ENCODE data around the gene BRD9.

Gene BRD9

GRCh38 chr5:876398-877365 lies 15.9 kb downstream of the BRD9 start:
- DNase-seq: no peak

GRCh38 chr5:875931-876330 lies 16.7 kb downstream of the BRD9 start:
- DNase-seq: no peak

DNA sequence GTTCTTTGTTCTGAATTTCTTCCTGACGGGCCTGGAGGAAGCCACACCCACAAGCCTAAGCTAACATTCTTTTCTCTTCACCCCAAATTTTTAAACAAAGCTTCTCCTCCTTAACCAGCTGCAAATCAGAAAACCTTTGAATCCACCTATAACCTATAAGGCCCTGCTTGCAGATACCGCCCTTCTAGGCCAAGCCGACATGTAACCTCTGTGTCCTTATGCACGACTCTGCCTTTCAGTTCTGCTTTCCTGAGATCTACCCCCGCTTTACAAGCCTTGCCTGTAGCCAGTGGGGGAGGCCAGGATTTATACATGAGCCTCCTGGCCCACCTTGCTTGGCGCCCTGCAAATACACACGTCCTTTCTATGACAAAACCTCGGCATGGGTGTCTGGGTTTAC lies 19.3 kb downstream of the BRD9 start:
- no peak for DNase-seq

- no peak for DNase-seq
These were observed 20.3 kb downstream of the BRD9 start for GRCh38 chr5:872301-872700.

GRCh38 chr5:871596-872298 lies 20.9 kb downstream of the BRD9 start:
- DNase-seq: no peak

DNA sequence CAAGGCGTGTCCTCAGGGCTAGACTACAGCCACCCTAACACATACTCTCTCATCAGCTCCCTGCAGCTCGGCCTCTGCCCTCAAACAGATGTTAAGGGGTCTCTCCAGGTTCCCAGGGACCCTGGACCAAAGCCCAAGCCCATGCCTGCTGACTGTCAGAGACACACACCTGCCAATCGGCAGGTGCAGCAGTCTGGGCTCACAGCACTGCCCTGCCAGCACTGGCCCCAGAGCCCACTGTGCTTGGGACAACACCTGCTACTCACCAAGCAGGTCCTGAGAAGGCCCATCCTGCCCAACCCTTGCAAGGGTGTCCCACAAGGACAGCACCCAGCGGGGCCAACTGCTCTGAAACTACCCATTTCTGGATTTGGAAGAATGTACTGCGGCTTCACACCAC lies 21.6 kb downstream of the BRD9 start:
- DNase-seq: no peak

GRCh38 chr5:868428-869135 lies 24.0 kb downstream of the BRD9 start:
- no peak for DNase-seq

GRCh38 chr5:867300-867870 lies 25.2 kb downstream of the BRD9 start:
- no peak for DNase-seq

- DNase-seq: no peak
These were observed 26.8 kb downstream of the BRD9 start for GRCh38 chr5:865771-866170.

DNA sequence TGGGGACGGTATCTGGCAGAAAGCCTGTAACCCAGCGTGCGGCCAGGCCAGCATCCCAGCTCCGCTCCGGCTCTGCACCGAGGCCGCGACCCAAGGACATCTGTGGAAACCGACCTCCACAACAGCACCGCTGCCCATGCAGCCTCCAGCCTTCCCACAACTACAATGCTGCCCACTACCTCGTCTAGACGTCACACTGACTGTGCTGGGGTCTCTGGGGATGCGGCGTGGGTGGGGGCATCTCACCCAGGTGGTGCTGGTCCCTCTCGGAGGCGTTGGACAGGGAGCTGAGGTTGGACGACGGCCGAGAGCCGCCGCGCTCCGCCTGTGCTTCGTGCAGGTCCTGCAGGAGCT lies 27.5 kb downstream of the BRD9 start:
- DNase-seq: no peak

- no peak for DNase-seq
These were observed 28.0 kb downstream of the BRD9 start for GRCh38 chr5:864492-865167.

GRCh38 chr5:863244-863805 lies 29.3 kb downstream of the BRD9 start:
- no peak for DNase-seq

GRCh38 chr5:862367-863243 lies 30.0 kb downstream of the BRD9 start:
- no peak for DNase-seq

DNA sequence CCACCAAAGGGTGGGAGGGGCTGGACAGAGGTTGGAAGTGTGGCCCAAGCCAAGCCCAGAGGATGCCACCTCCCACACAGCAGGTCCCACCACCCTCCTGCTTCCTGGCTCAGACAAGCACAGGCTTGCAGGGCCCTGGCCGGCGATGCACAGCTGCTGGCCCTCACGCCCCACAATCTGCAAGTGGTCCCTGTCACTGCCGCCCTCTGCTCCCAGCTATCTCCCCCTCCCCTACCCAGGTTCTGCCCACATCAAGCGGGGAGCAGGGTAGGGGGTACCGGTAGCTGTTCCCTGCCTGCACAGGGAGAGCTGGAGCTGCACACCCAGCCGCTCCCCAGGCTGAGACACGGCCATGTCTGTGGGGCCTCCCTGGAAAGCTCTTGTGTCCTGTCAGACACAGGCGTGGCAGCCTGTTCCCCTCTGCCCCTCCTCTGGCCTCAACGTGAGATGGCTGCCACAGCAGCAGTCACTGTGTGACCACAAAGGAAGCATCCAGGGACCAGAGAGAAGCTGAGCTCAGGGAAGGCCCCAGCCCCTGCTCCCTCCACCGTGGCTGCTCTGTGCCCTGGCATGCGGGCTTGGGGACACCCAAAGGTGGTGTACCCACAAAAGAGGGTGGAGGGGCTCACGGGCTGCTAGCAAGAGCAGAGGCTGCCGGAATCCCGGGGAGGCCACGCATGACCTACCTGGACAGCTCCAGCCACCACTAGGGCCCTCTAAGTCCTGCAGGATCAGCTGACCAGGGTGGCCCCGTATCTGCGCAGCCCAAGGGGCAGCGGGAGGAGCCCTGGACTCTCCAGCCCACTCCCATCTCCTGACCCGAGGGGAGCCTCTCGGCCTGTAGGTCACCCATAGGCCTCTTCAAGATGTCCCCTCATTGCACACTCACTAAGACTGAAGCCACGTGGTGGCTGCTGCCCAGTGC lies 30.9 kb downstream of the BRD9 start:
- no peak for DNase-seq

DNA sequence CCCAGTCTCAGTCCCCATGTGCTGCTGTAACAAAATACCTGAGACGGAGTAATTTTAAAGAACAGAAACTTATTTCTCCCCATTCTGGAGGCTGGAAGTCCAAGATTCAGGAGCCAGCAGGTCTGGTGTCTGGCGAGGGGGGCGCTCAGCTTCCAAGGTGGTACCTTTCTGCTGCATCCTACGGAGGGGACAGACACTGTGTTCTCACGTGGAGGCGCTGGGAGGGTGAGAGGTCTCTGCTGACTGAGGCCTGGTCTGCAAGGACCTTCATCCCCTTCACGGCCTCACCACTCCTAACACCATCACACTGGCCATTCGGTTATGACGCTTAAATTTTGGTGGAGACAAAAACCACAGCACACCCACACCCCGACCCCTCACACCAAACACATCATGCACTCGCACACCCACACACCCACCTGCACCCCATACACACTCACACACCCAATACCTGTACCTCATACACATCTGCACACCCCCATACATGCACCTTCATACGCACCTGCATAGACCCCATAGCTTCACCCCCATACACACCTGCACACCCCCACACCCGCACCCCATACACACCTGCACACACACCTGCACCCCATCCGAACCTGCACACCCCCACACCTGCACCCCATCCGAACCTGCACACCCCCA lies 32.0 kb downstream of the BRD9 start:
- DNase-seq: no peak

DNA sequence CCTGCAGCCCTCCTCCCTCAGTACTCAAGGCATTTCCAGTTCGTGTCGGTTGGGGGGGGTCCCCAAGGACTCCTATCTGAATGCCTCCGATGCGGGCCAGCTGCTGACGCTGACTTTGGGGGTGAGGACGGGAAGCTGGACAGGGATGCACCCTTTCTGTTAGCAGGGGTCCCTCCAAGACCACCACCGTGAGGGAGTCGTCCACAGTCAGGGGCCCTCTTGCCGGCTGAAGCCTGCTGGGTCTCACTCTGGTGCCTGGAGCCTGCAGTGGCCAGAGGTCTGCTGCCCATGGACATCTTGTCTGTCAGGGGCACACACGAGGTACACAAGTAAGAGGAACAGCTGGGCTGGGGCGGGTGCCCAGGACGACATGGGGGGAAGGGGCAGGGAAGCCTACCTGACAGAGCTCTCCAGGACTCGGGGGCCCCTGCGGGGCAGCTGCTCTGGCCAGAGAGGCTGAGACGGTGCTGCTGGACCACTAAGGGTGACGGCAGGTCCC lies 32.8 kb downstream of the BRD9 start:
- no peak for DNase-seq

GRCh38 chr5:859391-859790 lies 33.2 kb downstream of the BRD9 start:
- DNase-seq: no peak

DNA sequence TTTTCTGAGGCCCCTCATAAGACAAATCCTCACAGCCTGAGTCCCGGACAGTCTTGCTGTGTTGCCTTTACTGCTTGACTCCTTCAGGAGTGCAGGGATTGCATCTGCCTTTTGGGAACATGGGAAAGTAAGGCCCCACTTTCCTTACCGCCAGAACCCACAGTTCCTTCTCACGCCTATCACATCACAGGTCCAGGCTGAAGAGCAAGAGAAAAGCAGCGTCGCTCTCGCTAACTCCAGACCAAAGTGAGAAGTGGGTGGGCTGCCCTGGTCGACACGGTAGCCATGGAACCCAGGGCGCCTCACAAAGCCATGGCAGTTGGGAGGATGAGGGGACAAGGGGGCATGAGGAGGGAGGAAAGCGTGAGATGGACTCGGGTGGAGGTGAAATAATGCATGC lies 33.9 kb downstream of the BRD9 start:
- DNase-seq: no peak
